Measurements from ENCODE around the gene PRKD2.

Gene PRKD2

GRCh38 chr19:46661020-46661731, 55.7 kb downstream of the PRKD2 start, which contains the start of gene DACT3:
TSS of gene DACT3 (minus strand) at chr19:46661182. CDS start at chr19:46661064, 118 bp downstream.
- H3K9ac ChIP-seq (ENCODE audit: low read length), result peak within 1 kb of the TSS; percentile 33
- no peak within 1 kb of the TSS for H2AFZ ChIP-seq (ENCODE audit: low read depth, low read length)
- H4K20me1 ChIP-seq (ENCODE audit: insufficient read depth, low read length), result no peaks in the 10 kb centered on the region
- peak within 1 kb of the TSS; percentile 92 for H3K4me2 ChIP-seq (ENCODE audit: low read length)
- no peaks in the 10 kb centered on the region for H3K9me3 ChIP-seq (ENCODE audit: insufficient read depth, low read length)
- H3K4me1 ChIP-seq (ENCODE audit: low read length), result peaks cover 24% of the 10 kb centered on the region
- TF ChIP-seq CTCF (IDR thresholded peaks at IDR 0.05; ENCODE audit: low read depth, low read length) (no peak), EZH2phosphoT487 (IDR thresholded peaks at IDR 0.05; ENCODE audit: low read depth) (no peak)
- H3K4me3 ChIP-seq (ENCODE audit: low read length), result peak within 1 kb of the TSS; percentile 78
- H3K36me3 ChIP-seq (replicated peaks; ENCODE audit: low read depth, low read length), result no peaks in the 10 kb centered on the region
- peak within 1 kb of the TSS; percentile 8; the same call in 1 of the 2 replicates for H3K27ac ChIP-seq (ENCODE audit: low read length)
- H3K79me2 ChIP-seq (ENCODE audit: low read length), result no peaks in the 10 kb centered on the region
- H3K27me3 ChIP-seq (ENCODE audit: low read depth, low read length), result peaks cover 18% of the 10 kb centered on the region

GRCh38 chr19:46660551-46661019, 56.3 kb downstream of the PRKD2 start:
- Histone ChIP-seq H3K27ac (ENCODE audit: low read length) (no peak overlapping the region), H3K4me1 (ENCODE audit: low read length) (peaks cover 24% of the 10 kb centered on the region), H2AFZ (ENCODE audit: low read depth, low read length) (no peak overlapping the region), H3K4me2 (ENCODE audit: low read length) (peak overlapping the region; percentile 92), H4K20me1 (ENCODE audit: insufficient read depth, low read length) (no peaks in the 10 kb centered on the region), H3K79me2 (ENCODE audit: low read length) (no peaks in the 10 kb centered on the region), H3K9ac (ENCODE audit: low read length) (peak overlapping the region; percentile 33), H3K27me3 (ENCODE audit: low read depth, low read length) (peaks cover 18% of the 10 kb centered on the region), H3K9me3 (ENCODE audit: insufficient read depth, low read length) (no peaks in the 10 kb centered on the region), H3K4me3 (ENCODE audit: low read length) (peak overlapping the region; percentile 78), H3K36me3 (replicated peaks; ENCODE audit: low read depth, low read length) (no peaks in the 10 kb centered on the region)
- TF ChIP-seq CTCF (IDR thresholded peaks at IDR 0.05; ENCODE audit: low read depth, low read length) (peak; percentile 19; the same call in 1 of the 2 replicates), EZH2phosphoT487 (IDR thresholded peaks at IDR 0.05; ENCODE audit: low read depth) (no peak)

- H3K4me1 ChIP-seq (ENCODE audit: low read length), result peaks cover 24% of the 10 kb centered on the region
- H3K9ac ChIP-seq (ENCODE audit: low read length), result peak overlapping the region; percentile 33
- H3K9me3 ChIP-seq (ENCODE audit: insufficient read depth, low read length), result no peaks in the 10 kb centered on the region
- peak overlapping the region; percentile 78 for H3K4me3 ChIP-seq (ENCODE audit: low read length)
- H3K79me2 ChIP-seq (ENCODE audit: low read length), result no peaks in the 10 kb centered on the region
- H3K36me3 ChIP-seq (replicated peaks; ENCODE audit: low read depth, low read length), result no peaks in the 10 kb centered on the region
- no peaks in the 10 kb centered on the region for H4K20me1 ChIP-seq (ENCODE audit: insufficient read depth, low read length)
- H3K27me3 ChIP-seq (ENCODE audit: low read depth, low read length), result peaks cover 18% of the 10 kb centered on the region
- H2AFZ ChIP-seq (ENCODE audit: low read depth, low read length), result no peak overlapping the region
- peak overlapping the region; percentile 92 for H3K4me2 ChIP-seq (ENCODE audit: low read length)
- TF ChIP-seq EZH2phosphoT487 (IDR thresholded peaks at IDR 0.05; ENCODE audit: low read depth) (no peak), CTCF (IDR thresholded peaks at IDR 0.05; ENCODE audit: low read depth, low read length) (no peak)
- H3K27ac ChIP-seq (ENCODE audit: low read length), result no peak overlapping the region
Measured at GRCh38 chr19:46660008-46660517, 56.9 kb downstream of the PRKD2 start.

All from OCI-LY3 (cell line).